BJ (cell line): ENCODE results near the gene IL22RA2. TPM values are rescaled to one million over a fixed set of nuclear protein-coding genes. Genes with fewer than 3 reads are reported as not detected.

Experiments used
- CTCF ChIA-PET: fragments of 350-600 bp; formaldehyde crosslinking; extraction: SDS; loops from one replicate; lab custom pipeline; 2021; ENCODE audit warnings: antibody characterized with exemption, inconsistent platforms; lab: Yijun Ruan, JAX
- POLR2A ChIA-PET: fragments of 300-600 bp; sonication (Branson Sonifier 250); formaldehyde crosslinking; extraction: SDS; loops from one replicate; lab custom pipeline; 2021; ENCODE audit warnings: antibody characterized with exemption; lab: Charles Lee
- DNase-seq: peaks from one replicate; pipeline ENCODE4 v3.0.0-alpha.2; 2011; ENCODE audit warnings: low read depth
- H3K27me3 ChIP-seq: 2 replicates; pipeline ENCODE4 v1.6.0; 2011; ENCODE audit warnings: low read length; ENCODE audit not compliant: control insufficient read depth, insufficient read depth
- H3K36me3 ChIP-seq: 2 replicates; pipeline ENCODE4 v1.5.1; 2011; ENCODE audit warnings: low read length; ENCODE audit not compliant: control insufficient read depth, insufficient read depth
- H3K4me3 ChIP-seq: 2 replicates; pipeline ENCODE4 v1.5.1; 2011; ENCODE audit warnings: low read depth, mild to moderate bottlenecking, control low read depth, low read length
- CTCF ChIP-seq: IDR thresholded peaks from 2 replicates; pipeline ENCODE4 v1.5.1; 2011; ENCODE audit warnings: low read depth, mild to moderate bottlenecking, control low read depth, inconsistent platforms, low read length, moderate library complexity; ENCODE audit not compliant: insufficient read depth
- polyA plus RNA-seq: library from polyadenylated mRNA; depleted of rRNA; stranded (reverse); fragments of >200 nt; gene quantifications from 2 replicates; pipeline ENCODE4 v1.2.3, GENCODE V29; 2011

Gene IL22RA2
- polyA plus RNA-seq, 1 experiment, result not detected

- ChIA-PET POLR2A (no interaction called here), CTCF (interaction anchor here (0.7 to 1.0 kb wide), 6 partner anchors 9 to 478 kb away, joined by 3 to 6 read pairs (median 3); no protein-coding TSS in a partner anchor)
- no peak overlapping the region for H3K4me3 ChIP-seq
- no peak for DNase-seq
- no peaks in the 10 kb centered on the region for H3K36me3 ChIP-seq
- TF ChIP-seq CTCF, result no peak
- peaks cover 3% of the 10 kb centered on the region; the same call in 1 of the 2 replicates for H3K27me3 ChIP-seq
Observed at GRCh38 chr6:137097526-137097925, 75.9 kb downstream of the IL22RA2 start.

- Histone ChIP-seq H3K27me3 (peaks cover 3% of the 10 kb centered on the region; the same call in 1 of the 2 replicates), H3K4me3 (no peak overlapping the region), H3K36me3 (no peaks in the 10 kb centered on the region)
- POLR2A ChIA-PET, result no interaction called here
- no peak for TF ChIP-seq CTCF
- CTCF ChIA-PET, result interaction anchor here (0.7 to 4.6 kb wide), 6 partner anchors 8 to 478 kb away, joined by 3 to 34 read pairs (median 3); no protein-coding TSS in a partner anchor
- DNase-seq, result no peak
Observed at GRCh38 chr6:137097057-137097456, 76.4 kb downstream of the IL22RA2 start.

- no peak overlapping the region for H3K4me3 ChIP-seq
- no peaks in the 10 kb centered on the region for H3K36me3 ChIP-seq
- POLR2A ChIA-PET, result no interaction called here
- TF ChIP-seq CTCF, result no peak
- H3K27me3 ChIP-seq, result 0 out of 2 replicates have a peak, but pooled peaks cover 3% of the 10 kb centered on the region
- CTCF ChIA-PET, result interaction anchor here (0.7 to 4.6 kb wide), 4 partner anchors 20 to 541 kb away, joined by 3 to 34 read pairs (median 4); no protein-coding TSS in a partner anchor
- no peak for DNase-seq
Observed at GRCh38 chr6:137095651-137096238, 77.7 kb downstream of the IL22RA2 start.

- POLR2A ChIA-PET, result no interaction called here
- CTCF ChIA-PET, result interaction anchor here (0.9 to 4.6 kb wide), 10 partner anchors 10 to 547 kb away, joined by 3 to 34 read pairs (median 4); no protein-coding TSS in a partner anchor
Observed at GRCh38 chr6:137095093-137095492, 78.4 kb downstream of the IL22RA2 start.

More at GRCh38 chr6:137095093-137095492, 78.4 kb downstream of the IL22RA2 start:
- Histone ChIP-seq H3K36me3 (no peaks in the 10 kb centered on the region), H3K4me3 (no peak overlapping the region), H3K27me3 (0 out of 2 replicates have a peak, but pooled peaks cover 3% of the 10 kb centered on the region)
- DNase-seq, result no peak
- no peak for TF ChIP-seq CTCF
